Ovary (tissue), 9 donors: Measurements from ENCODE around the gene ZNF217. TPM values are rescaled to one million over a fixed set of nuclear protein-coding genes. Genes with fewer than 3 reads are reported as not detected.

Experiments
- DNase-seq, 5 donors: peaks; one replicate each; pipeline ENCODE4 v3.0.0-alpha.2; 2019 to 2020
- H3K27ac ChIP-seq, 2 donors: fragments of 200-600 bp; one replicate each; pipeline versions ENCODE4 v1.5.1 to v1.8.0; 2019 to 2022
- H3K27me3 ChIP-seq: fragments of 200-600 bp; one replicate; pipeline ENCODE4 v1.8.0; 2022
- H3K36me3 ChIP-seq: fragments of 200-600 bp; sonication (generic); one replicate; pipeline ENCODE4 v1.5.1; 2019
- H3K4me1 ChIP-seq: one replicate; pipeline ENCODE4 v1.8.1; 2013; ENCODE audit warnings: mild to moderate bottlenecking, moderate library complexity; ENCODE audit not compliant: insufficient read depth
- H3K4me3 ChIP-seq: fragments of 200-600 bp; sonication (generic); one replicate; pipeline ENCODE4 v1.5.1; 2017
- H3K9me3 ChIP-seq, 2 donors: fragments of 200-600 bp in 1 of 2; sonication (generic) in 1 of 2; one replicate each; pipeline versions ENCODE4 v1.5.1 to v1.8.1; 2013 to 2019; ENCODE audit warnings: mild to moderate bottlenecking in 1 of 2, moderate library complexity in 1 of 2
- EP300 ChIP-seq: sonication (generic); formaldehyde crosslinking; IDR thresholded peaks from one replicate; pipeline ENCODE4 v1.6.1; 2017; ENCODE audit warnings: antibody characterized with exemption
- POLR2A ChIP-seq: fragments of 450-650 bp; IDR thresholded peaks from one replicate; pipeline ENCODE4 v1.6.1; 2017; ENCODE audit warnings: antibody characterized with exemption, mild to moderate bottlenecking, moderate library complexity
- WGBS, 3 donors: extraction: QIAGEN DNeasy Blood & Tissue Kit in 1 of 3; methylation state at CpG; one replicate each; pipeline versions ENCODE4 v1.1.5 to v1.1.7; 2013 to 2017; 5-methylcytosine and 5-hydroxymethylcytosine counted together
- intact Hi-C, 4 donors: fragments of 100-400 bp; cut with DNase I; formaldehyde crosslinking; loops; one replicate each; pipeline versions ENCODE4 v1.11.0 to v1.15.1; 2022 to 2023
- polyA plus RNA-seq, 2 donors: library from polyadenylated mRNA; stranded (reverse); fragments of 200-250 nt in 1 of 2; fragments of 350-450 nt in 1 of 2; fragmentation: Illumina TruSeq in 1 of 2; extraction: RNeasy Lipid Tissue Mini Kit (QIAGEN cat#74804) in 1 of 2; gene quantifications; one replicate each; pipeline ENCODE4 v1.2.3, GENCODE V29; 2013 to 2014
- total RNA-seq, 7 donors: library from RNA; depleted of rRNA in 2 of 7; stranded (reverse); fragments of >200 nt in 2 of 7; fragmentation: NEBNext Ultra II Directional in 3 of 7; extraction: Animal tissue kit (Norgen Biotek cat#: 25700) in 3 of 7; gene quantifications; one replicate each; pipeline versions ENCODE4 v1.1.0 to v1.2.4, GENCODE V29; 2016 to 2023
- TF ChIP-seq, protein P1 (sequence below), 3 donors: fragments of 450-650 bp in 2 of 3; fragments of 200-600 bp in 1 of 3; IDR thresholded peaks; one replicate each; pipeline versions ENCODE4 v1.5.1 to v1.8.0; 2016 to 2022; ENCODE audit warnings: antibody characterized with exemption in 3 of 3, mild to moderate bottlenecking in 1 of 3
- donor health status: DM: no; HTN: no; CAD: no; lungs with moderate emphysema.
- donor health status: DM: no; HTN: no; CAD: no.
- donor health status: Bipolar disorder and iron deficiency.
- donor health status: DM: yes; HTN: yes; CAD: no.
- donor health status: DM: no; HTN: no; CAD: no.
- donor health status: DM: yes; HTN: yes; CAD: no.

ZNF217 gene
- total and polyA plus RNA-seq, 9 donors, result 13.1 to 69.7 (median 20.8) TPM

DNA sequence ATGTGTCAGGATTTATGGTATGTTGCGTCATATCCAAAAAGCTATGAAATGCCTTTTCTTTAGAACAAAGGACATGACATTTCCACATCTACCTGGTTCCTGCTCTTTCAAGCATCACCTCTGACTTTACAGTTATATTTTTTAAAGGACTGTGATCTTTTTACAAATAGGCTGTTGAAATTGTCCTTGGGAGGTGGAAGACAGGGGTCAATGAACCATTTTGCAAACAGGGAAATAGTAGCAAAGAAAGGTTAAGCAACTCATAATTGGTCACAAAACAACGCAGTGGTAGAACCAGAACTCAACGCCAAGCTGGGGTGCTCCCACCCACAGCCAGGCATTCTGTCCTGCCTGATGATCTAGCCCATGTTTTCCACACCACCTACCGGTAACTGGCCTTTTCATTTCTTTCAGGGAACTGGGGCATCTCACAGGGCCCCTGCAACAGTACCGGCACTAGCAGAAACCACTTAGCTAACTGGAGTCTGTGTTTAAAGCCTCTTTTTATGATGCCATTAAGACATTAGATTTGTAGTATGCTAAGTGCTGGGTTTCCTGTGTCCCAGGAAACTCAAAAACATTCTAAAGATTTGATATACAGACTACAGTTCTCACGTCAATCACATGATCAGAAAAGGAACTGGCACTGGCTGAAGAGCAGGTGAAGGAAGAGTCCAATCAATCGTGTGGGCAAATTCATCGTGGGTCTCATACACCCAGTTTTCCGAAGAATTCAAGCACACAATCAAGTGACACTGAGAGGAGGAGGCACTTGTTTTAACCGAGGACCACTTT, 13.9 kb downstream of the ZNF217 start:
- H3K9me3 ChIP-seq, result no peaks in the 10 kb centered on the region
- H3K36me3 ChIP-seq, result no peaks in the 10 kb centered on the region
- WGBS, 3 donors, result 34 to 42% (median 40%) methylated on average over 10 of the region's 10 CpGs
- H3K27me3 ChIP-seq, result no peaks in the 10 kb centered on the region
- intact Hi-C loops, result loop anchor here (2.0 to 10.0 kb wide), 6 partner anchors 293 to 365 kb away; no protein-coding TSS in a partner anchor
- no peak overlapping the region for H3K4me3 ChIP-seq
- DNase-seq, result no peak
- TF ChIP-seq, protein P1, sequence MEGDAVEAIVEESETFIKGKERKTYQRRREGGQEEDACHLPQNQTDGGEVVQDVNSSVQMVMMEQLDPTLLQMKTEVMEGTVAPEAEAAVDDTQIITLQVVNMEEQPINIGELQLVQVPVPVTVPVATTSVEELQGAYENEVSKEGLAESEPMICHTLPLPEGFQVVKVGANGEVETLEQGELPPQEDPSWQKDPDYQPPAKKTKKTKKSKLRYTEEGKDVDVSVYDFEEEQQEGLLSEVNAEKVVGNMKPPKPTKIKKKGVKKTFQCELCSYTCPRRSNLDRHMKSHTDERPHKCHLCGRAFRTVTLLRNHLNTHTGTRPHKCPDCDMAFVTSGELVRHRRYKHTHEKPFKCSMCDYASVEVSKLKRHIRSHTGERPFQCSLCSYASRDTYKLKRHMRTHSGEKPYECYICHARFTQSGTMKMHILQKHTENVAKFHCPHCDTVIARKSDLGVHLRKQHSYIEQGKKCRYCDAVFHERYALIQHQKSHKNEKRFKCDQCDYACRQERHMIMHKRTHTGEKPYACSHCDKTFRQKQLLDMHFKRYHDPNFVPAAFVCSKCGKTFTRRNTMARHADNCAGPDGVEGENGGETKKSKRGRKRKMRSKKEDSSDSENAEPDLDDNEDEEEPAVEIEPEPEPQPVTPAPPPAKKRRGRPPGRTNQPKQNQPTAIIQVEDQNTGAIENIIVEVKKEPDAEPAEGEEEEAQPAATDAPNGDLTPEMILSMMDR (IDR thresholded peaks at IDR 0.05), result no peak
- TF ChIP-seq EP300, result peak; percentile 7
- H3K4me1 ChIP-seq, result peaks cover 7% of the 10 kb centered on the region
- peak overlapping the region; percentile 28 to 50 for H3K27ac ChIP-seq

GRCh38 chr20:53579266-53579580, 14.4 kb downstream of the ZNF217 start:
- Histone ChIP-seq H3K4me1 (peaks cover 7% of the 10 kb centered on the region), H3K27ac (peak overlapping the region in 1 of 2 donors; percentile 50), H3K4me3 (no peak overlapping the region), H3K36me3 (no peaks in the 10 kb centered on the region), H3K9me3 (no peaks in the 10 kb centered on the region), H3K27me3 (no peaks in the 10 kb centered on the region)
- WGBS, 3 donors, result 18 to 36% (median 27%) methylated on average over 2 of the region's 2 CpGs
- DNase-seq, result no peak
- intact Hi-C loops, result loop anchor here in 3 of 4 donors (5.0 to 10.0 kb wide), 4 partner anchors 336 to 366 kb away; no protein-coding TSS in a partner anchor
- TF ChIP-seq, protein P1 (IDR thresholded peaks at IDR 0.05), result no peak
- TF ChIP-seq EP300 (no peak), POLR2A (no peak)

DNA sequence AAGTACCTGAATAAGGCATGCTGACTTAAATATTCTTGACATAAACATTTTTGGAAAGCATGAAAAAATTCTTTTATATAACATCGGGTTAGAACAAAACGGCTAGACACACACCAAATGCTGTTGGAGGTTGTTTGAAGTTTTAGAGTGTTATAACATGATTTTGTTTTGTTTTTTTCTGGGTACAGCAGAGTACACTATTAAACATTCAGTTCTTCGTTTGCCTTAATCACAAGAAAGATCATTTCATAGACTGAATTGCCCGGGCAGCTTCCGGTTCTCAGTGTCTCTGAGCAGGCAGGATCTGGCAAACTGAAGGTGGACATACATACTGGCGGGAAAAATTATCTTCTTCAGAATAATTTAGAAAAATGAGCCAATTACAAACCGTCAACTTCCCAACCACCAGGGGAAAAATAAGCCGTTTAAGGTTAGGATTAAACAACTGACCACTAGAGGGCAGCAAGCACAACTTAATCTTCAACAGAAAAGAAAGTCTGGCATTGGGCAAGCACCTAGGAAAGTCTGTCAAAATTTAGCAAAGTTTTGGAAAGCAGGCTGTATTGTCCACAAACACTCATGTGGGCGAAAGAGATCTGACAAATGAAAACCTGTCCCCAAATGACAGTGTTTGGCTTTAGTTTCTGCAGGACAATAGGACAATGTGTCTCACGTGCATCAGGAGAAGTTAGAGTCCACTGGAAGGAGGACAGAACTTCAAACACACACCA, 15.0 kb downstream of the ZNF217 start:
- Histone ChIP-seq H3K27ac (peak overlapping the region in 1 of 2 donors; percentile 50), H3K4me3 (no peak overlapping the region), H3K27me3 (no peaks in the 10 kb centered on the region), H3K4me1 (peaks cover 7% of the 10 kb centered on the region), H3K36me3 (no peaks in the 10 kb centered on the region), H3K9me3 (no peaks in the 10 kb centered on the region)
- no peak for TF ChIP-seq EP300
- TF ChIP-seq POLR2A, result peak; percentile 11
- TF ChIP-seq, protein P1 (IDR thresholded peaks at IDR 0.05), result peak; percentile 84 to 99 (median 97)
- intact Hi-C loops, result loop anchor here in 3 of 4 donors (5.0 to 10.0 kb wide), 4 partner anchors 336 to 366 kb away; no protein-coding TSS in a partner anchor
- 2 to 5% (median 3%) methylated on average over 10 of the region's 10 CpGs for WGBS, 3 donors
- peak in 4 of 5 donors; percentile 43 to 75 (median 52) for DNase-seq

- Histone ChIP-seq H3K27me3 (no peaks in the 10 kb centered on the region), H3K27ac (no peak overlapping the region), H3K4me3 (no peak overlapping the region), H3K36me3 (no peaks in the 10 kb centered on the region), H3K4me1 (peaks cover 6% of the 10 kb centered on the region), H3K9me3 (no peaks in the 10 kb centered on the region)
- DNase-seq, result no peak
- intact Hi-C loops, result loop anchor here in 3 of 4 donors (5.0 to 10.0 kb wide), 4 partner anchors 338 to 368 kb away; no protein-coding TSS in a partner anchor
- TF ChIP-seq, protein P1 (IDR thresholded peaks at IDR 0.05), result no peak
- TF ChIP-seq EP300 (no peak), POLR2A (no peak)
- WGBS, 3 donors, result 75 to 79% (median 79%) methylated on average over 12 of the region's 12 CpGs
Observed at GRCh38 chr20:53576586-53577318, 16.9 kb downstream of the ZNF217 start.
